ENCODE data around the gene BICD2.

BICD2 gene

GRCh38 chr9:92749934-92750315 is 14.7 kb downstream of the BICD2 start:
- Histone ChIP-seq H2AFZ (ENCODE audit: low read length) (no peak overlapping the region), H3K79me2 (ENCODE audit: low read length) (peaks cover 99% of the 10 kb centered on the region), H3K27me3 (replicated peaks; ENCODE audit: insufficient read depth, low read length) (no peaks in the 10 kb centered on the region), H3K9me3 (replicated peaks; ENCODE audit: insufficient read depth, low read length) (no peaks in the 10 kb centered on the region), H3K4me2 (ENCODE audit: low read depth, low read length) (no peak overlapping the region), H3K9ac (ENCODE audit: low read length) (no peak overlapping the region), H3K36me3 (replicated peaks; ENCODE audit: insufficient read depth, low read length) (no peaks in the 10 kb centered on the region; the same call in 1 of the 2 replicates), H3F3A (ENCODE audit: insufficient read depth, low read length) (peaks cover 19% of the 10 kb centered on the region), H3K4me1 (ENCODE audit: low read length) (peaks cover 42% of the 10 kb centered on the region), H4K20me1 (ENCODE audit: insufficient read depth, low read length) (peaks cover 29% of the 10 kb centered on the region), H3K4me3 (ENCODE audit: low read length) (no peak overlapping the region), H3K9me2 (replicated peaks; ENCODE audit: insufficient read depth, low read length) (no peaks in the 10 kb centered on the region), H3K27ac (ENCODE audit: low read length) (no peak overlapping the region)
- DNase-seq = no peak
- TF ChIP-seq EZH2phosphoT487 (IDR thresholded peaks at IDR 0.05; ENCODE audit: low read length) (no peak), CTCF (IDR thresholded peaks at IDR 0.05; ENCODE audit: low read length) (no peak), EZH2 (optimal IDR thresholded peaks at IDR 0.05; ENCODE audit: low read depth, low read length) (no peak)

GRCh38 chr9:92749071-92749933 is 15.3 kb downstream of the BICD2 start:
- no peak for DNase-seq
- H3K27me3 ChIP-seq (replicated peaks; ENCODE audit: insufficient read depth, low read length) = no peaks in the 10 kb centered on the region
- no peak overlapping the region for H3K27ac ChIP-seq (ENCODE audit: low read length)
- H2AFZ ChIP-seq (ENCODE audit: low read length) = no peak overlapping the region
- no peaks in the 10 kb centered on the region for H3K9me2 ChIP-seq (replicated peaks; ENCODE audit: insufficient read depth, low read length)
- H3K4me1 ChIP-seq (ENCODE audit: low read length) = peaks cover 41% of the 10 kb centered on the region
- no peak overlapping the region for H3K4me3 ChIP-seq (ENCODE audit: low read length)
- no peaks in the 10 kb centered on the region for H3K9me3 ChIP-seq (replicated peaks; ENCODE audit: insufficient read depth, low read length)
- TF ChIP-seq CTCF (IDR thresholded peaks at IDR 0.05; ENCODE audit: low read length) (no peak), EZH2 (optimal IDR thresholded peaks at IDR 0.05; ENCODE audit: low read depth, low read length) (no peak), EZH2phosphoT487 (IDR thresholded peaks at IDR 0.05; ENCODE audit: low read length) (no peak)
- H3F3A ChIP-seq (ENCODE audit: insufficient read depth, low read length) = peaks cover 19% of the 10 kb centered on the region
- H3K4me2 ChIP-seq (ENCODE audit: low read depth, low read length) = no peak overlapping the region
- H3K9ac ChIP-seq (ENCODE audit: low read length) = no peak overlapping the region
- H4K20me1 ChIP-seq (ENCODE audit: insufficient read depth, low read length) = peaks cover 29% of the 10 kb centered on the region
- no peaks in the 10 kb centered on the region; the same call in 1 of the 2 replicates for H3K36me3 ChIP-seq (replicated peaks; ENCODE audit: insufficient read depth, low read length)
- H3K79me2 ChIP-seq (ENCODE audit: low read length) = peaks cover 100% of the 10 kb centered on the region

GRCh38 chr9:92748233-92748497 is 16.5 kb downstream of the BICD2 start:
- Histone ChIP-seq H3F3A (ENCODE audit: insufficient read depth, low read length) (peaks cover 13% of the 10 kb centered on the region), H3K36me3 (replicated peaks; ENCODE audit: insufficient read depth, low read length) (no peaks in the 10 kb centered on the region; the same call in 1 of the 2 replicates), H2AFZ (ENCODE audit: low read length) (no peak overlapping the region), H3K4me3 (ENCODE audit: low read length) (no peak overlapping the region), H3K9me3 (replicated peaks; ENCODE audit: insufficient read depth, low read length) (no peaks in the 10 kb centered on the region), H3K9me2 (replicated peaks; ENCODE audit: insufficient read depth, low read length) (no peaks in the 10 kb centered on the region), H3K4me2 (ENCODE audit: low read depth, low read length) (no peak overlapping the region), H4K20me1 (ENCODE audit: insufficient read depth, low read length) (peaks cover 35% of the 10 kb centered on the region), H3K9ac (ENCODE audit: low read length) (no peak overlapping the region), H3K27me3 (replicated peaks; ENCODE audit: insufficient read depth, low read length) (no peaks in the 10 kb centered on the region), H3K79me2 (ENCODE audit: low read length) (peaks cover 100% of the 10 kb centered on the region), H3K4me1 (ENCODE audit: low read length) (peaks cover 36% of the 10 kb centered on the region), H3K27ac (ENCODE audit: low read length) (no peak overlapping the region)
- no peak for DNase-seq
- no peak for TF ChIP-seq CTCF (IDR thresholded peaks at IDR 0.05; ENCODE audit: low read length)
- no peak for TF ChIP-seq EZH2 (optimal IDR thresholded peaks at IDR 0.05; ENCODE audit: low read depth, low read length)
- TF ChIP-seq EZH2phosphoT487 (IDR thresholded peaks at IDR 0.05; ENCODE audit: low read length) = no peak

All from MM.1S (cell line).